ENCODE data around the gene ABHD13.
"Not testable (repeated sequence)": the region's sequence is repeated elsewhere in the genome, so short reads cannot be mapped to it uniquely, and the experiment has no call there.

Gene ABHD13

GRCh38 chr13:108223687-108224503, 5.7 kb downstream of the ABHD13 start:
- no peak for DNase-seq (ENCODE audit: low read depth in 2 of 2, low spot score in 1 of 2)

GRCh38 chr13:108225440-108225839, 7.2 kb downstream of the ABHD13 start:
- DNase-seq (ENCODE audit: low read depth in 2 of 2, low spot score in 1 of 2) = no peak

DNA sequence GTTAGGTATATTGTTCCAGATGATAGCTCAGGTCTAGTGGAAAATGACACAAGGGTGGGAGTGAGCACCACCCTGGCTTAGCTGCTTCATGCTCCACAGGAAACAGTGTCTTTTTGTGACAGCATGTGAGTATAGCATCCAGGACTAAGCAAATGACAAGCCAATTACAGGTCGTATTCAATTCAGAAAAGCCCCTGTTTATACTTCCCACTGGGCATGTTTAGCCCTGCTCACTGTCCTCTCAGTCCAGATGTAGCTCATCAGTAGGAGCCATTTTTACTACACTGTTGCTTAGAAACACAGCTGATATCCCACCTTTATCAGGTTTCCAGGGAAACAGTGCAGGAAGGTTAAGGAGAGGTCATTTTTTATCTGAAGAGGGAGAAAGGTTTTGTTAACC, 8.0 kb downstream of the ABHD13 start:
- DNase-seq (ENCODE audit: low read depth in 2 of 2, low spot score in 1 of 2) = no peak

DNA sequence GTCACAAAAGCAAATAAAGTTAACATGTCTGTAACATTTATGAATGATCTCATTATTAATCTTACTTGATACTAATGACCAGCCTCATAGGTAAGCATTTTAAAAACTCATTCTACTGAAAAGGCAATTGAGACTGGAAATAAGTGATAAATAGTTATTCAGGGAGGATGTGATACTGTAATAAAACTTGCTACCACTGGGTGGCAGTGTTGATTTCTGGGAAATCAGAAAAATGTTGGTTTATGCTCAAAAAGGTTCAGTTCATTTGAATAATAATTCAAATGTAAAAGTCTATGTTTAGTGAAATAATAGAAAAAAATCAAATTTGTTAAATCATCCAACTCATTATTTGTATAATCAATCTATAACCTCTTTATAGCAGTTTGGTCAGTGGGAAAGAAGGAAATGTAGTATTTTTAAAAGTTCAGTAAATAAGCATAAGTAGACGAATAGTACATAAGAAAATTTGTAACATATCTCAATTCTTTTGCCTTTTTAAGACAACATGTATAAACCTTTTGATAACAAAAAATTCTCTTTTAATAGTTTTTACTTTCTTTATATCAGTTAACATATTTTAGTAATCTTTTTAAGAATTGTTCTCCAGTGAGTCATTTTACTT, 9.6 kb downstream of the ABHD13 start:
- DNase-seq (ENCODE audit: low read depth in 2 of 2, low spot score in 1 of 2) = no peak

DNA sequence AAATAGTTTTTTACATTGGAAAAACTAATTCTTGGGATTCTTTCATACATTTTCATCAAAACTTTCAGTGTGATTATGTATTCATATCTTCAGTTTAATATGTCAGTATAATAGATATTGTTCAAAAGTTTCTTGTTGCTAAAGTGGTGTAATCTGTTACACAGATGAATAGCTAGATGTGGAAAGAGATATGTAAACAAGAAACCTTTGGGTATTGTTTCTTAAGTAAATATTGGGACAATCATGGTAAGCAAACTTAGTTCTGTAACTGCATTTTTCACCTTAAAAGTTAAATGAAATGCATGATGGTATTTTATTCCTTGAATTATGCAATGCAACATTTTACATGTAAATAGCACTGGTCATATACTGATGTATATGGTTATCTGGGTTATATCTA, 12.2 kb downstream of the ABHD13 start:
- DNase-seq (ENCODE audit: low read depth in 2 of 2, low spot score in 1 of 2) = no peak

DNA sequence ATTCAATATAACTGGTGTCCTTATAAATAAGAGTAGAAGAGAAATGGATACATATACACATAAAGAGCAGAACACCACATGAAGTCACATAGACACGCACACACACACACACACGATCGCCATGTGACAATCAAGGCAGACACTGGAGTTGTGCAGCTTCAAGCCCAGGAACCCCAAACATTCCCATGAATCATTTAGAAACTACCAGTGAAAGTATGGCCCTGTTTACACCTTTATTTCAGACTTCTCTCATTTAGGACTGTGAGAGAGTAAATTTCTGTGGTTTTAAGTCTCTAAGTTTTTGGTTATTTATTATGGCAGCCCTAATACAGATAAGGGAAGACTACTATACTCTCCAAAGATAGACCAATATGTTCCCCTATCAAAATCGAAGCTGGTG, 31.0 kb downstream of the ABHD13 start:
- DNase-seq (ENCODE audit: low read depth in 2 of 2, low spot score in 1 of 2) = no peak

GRCh38 chr13:108257248-108257647, 39.1 kb downstream of the ABHD13 start:
- DNase-seq (ENCODE audit: low read depth in 2 of 2, low spot score in 1 of 2) = no peak

GRCh38 chr13:108263621-108264355, 45.6 kb downstream of the ABHD13 start:
- DNase-seq (ENCODE audit: low read depth in 2 of 2, low spot score in 1 of 2) = no peak

GRCh38 chr13:108266321-108266990, 48.3 kb downstream of the ABHD13 start:
- DNase-seq (ENCODE audit: low read depth in 2 of 2, low spot score in 1 of 2) = no peak

DNA sequence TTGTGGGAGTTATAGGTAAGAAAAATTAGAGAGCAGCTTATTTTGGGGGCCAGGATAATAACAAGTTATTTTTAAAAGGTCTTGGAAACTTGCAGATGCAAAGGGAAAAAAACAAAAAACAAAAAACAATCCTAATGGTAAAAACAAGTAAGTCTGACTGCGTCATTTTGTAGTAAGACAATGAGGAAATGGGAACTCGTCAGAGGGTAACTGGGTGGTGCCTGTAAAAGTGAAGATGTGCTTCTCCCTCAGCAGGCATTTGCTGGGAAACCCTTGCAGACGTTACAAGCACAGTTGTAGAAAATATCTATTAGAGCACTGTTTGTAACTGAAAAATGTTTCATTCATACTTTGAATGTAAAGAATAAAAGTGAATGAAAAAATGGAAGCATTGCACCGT, 49.2 kb downstream of the ABHD13 start:
- DNase-seq (ENCODE audit: low read depth in 2 of 2, low spot score in 1 of 2) = no peak

- not testable (repeated sequence) for DNase-seq (ENCODE audit: low read depth in 2 of 2, low spot score in 1 of 2)
These were observed 49.7 kb downstream of the ABHD13 start for GRCh38 chr13:108267855-108268254.

DNA sequence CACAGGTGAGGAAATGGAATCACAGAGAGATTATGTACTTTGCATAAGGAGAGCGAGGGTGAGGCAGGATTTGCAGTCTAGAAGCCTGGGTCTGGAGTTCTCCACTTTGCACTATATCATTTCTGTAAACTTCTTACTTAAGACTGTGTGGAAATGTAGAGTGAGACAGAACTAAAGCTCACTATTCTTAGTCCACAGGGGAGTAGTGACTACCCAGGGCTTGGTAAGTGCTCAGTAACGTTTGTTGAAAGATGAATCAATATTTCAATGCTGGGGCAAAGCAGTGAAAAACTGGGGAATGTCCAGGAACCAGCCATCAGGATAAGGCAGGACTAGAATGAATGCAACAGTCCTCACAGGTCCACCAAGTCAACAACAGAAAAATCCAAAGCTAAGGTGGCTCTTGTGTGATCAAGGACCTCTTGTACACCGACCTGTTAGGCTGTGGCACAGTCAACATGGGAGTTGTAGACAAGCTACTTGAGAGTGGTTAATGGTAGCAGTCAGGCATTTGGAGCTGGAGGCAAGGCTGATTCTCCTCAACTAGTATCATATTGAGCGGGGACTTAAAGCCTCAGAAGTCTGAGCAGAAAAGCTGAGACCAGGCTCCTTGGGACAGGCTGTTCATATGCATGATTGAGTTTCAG, 50.4 kb downstream of the ABHD13 start:
- DNase-seq (ENCODE audit: low read depth in 2 of 2, low spot score in 1 of 2) = no peak

- DNase-seq (ENCODE audit: low read depth in 2 of 2, low spot score in 1 of 2) = peak in 1 of 2 donors; percentile 10
These were observed 51.6 kb downstream of the ABHD13 start, which contains the start of gene TNFSF13B for GRCh38 chr13:108269601-108270328. TNFSF13B (plus strand) TSS chr13:108269718; CDS start chr13:108269896, 178 bp downstream.

DNA sequence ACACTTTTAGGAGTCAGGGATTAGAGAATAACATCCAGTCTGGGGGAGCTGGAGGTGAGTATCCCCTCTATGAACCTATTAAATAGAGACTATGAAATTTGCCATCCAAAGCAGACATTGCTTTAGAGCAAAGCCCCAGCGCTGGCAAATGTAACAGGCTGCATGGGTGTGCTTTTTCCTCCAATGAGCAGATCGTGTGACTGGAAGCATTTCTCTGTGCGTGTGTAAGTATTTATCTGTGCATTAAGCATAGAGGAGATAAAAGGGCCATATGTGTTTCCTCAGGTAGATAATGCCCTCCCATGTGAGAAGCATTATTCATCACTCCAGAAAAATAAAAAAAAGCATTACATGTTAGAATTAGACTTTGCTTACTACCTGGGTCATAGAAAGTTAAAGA, 52.2 kb downstream of the ABHD13 start:
- no peak for DNase-seq (ENCODE audit: low read depth in 2 of 2, low spot score in 1 of 2)

DNA sequence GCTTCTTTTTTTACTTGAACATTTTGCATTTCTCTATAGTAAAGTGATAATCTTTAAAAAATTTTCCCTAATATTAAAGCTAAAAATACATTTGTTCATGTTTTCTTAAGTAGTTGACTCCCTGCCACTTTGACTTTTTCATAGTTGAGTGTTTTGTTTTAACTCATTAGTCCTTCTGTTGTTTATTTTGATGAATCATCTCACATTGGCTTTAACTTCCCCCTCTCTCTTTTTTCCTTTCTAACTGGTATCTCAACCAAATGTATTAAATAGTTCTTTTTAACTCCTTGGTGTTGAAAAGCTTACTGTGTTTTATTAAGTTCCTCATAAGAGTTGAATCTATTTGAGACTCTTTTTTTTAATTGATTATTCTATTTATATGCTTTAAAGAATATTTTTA, 54.1 kb downstream of the ABHD13 start:
- DNase-seq (ENCODE audit: low read depth in 2 of 2, low spot score in 1 of 2) = no peak

GRCh38 chr13:108273429-108274118, 55.4 kb downstream of the ABHD13 start:
- DNase-seq (ENCODE audit: low read depth in 2 of 2, low spot score in 1 of 2) = no peak

DNA sequence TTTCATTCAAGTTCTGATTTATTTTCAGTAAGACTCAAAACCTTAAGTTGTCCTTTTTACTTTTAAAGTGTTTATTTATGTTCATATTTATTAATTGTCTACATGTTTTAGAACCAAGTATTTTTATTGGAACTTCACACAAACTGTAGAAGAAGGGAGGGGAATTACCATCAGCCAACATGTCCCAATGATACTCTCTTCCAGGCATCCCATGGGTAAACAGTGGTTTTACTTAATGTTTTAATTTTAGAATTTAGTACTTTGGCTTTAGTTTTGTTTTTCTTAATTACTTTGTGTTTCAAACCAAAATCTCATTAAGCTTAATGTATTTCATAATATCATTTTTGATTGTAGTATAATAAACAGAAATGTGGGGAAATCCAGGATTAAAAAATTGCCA, 56.5 kb downstream of the ABHD13 start:
- DNase-seq (ENCODE audit: low read depth in 2 of 2, low spot score in 1 of 2) = no peak

GRCh38 chr13:108276060-108276459, 57.9 kb downstream of the ABHD13 start:
- DNase-seq (ENCODE audit: low read depth in 2 of 2, low spot score in 1 of 2) = no peak

- no peak for DNase-seq (ENCODE audit: low read depth in 2 of 2, low spot score in 1 of 2)
These were observed 60.3 kb downstream of the ABHD13 start for GRCh38 chr13:108278466-108278865.

DNA sequence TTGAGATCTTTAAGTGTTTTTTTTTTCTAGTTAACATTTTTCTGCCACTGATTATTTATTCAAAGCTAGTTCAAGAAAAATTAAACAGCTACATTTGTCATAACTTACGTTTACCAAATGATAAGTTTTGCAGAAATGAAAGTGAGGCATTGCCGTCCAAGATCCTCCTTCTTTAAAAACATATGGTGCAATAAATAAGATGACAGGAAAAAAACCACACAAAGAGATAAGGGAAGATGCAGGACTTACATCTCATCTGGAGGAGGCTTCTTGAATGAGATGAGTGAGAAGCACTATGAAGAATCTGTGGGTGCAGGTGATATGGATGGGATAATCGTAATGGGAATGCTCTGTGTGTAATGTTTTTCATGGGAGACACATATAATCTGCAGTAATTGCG, 63.7 kb downstream of the ABHD13 start:
- no peak for DNase-seq (ENCODE audit: low read depth in 2 of 2, low spot score in 1 of 2)

All from stimulated activated CD8-positive, alpha-beta memory T cell treated with anti-CD3 and anti-CD28 coated beads, Interleukin-4, amount 100 ng/mL, for 4 hours (primary cell).